MM.1S (cell line): ENCODE data around the gene SRM.

Experiments
- DNase-seq: peaks from one replicate; pipeline ENCODE4 v3.0.0-alpha.2; 2015
- H2AFZ ChIP-seq: fragments of 300-600 bp; sonication (generic); 2 replicates; pipeline ENCODE4 v1.6.0; 2016; ENCODE audit warnings: antibody characterized with exemption, low read length
- H3F3A ChIP-seq: fragments of 300-600 bp; sonication (generic); 2 replicates; pipeline ENCODE4 v1.6.1; 2016; ENCODE audit warnings: mild to moderate bottlenecking, antibody characterized with exemption, low read length, moderate library complexity, mixed read lengths; ENCODE audit not compliant: insufficient read depth
- H3K27ac ChIP-seq: fragments of 300-600 bp; sonication (generic); 2 replicates; pipeline ENCODE4 v1.5.1; 2016; ENCODE audit warnings: mild to moderate bottlenecking, low read length
- H3K27me3 ChIP-seq: fragments of 300-600 bp; sonication (generic); replicated peaks from 2 replicates; pipeline ENCODE4 v1.6.0; 2016; ENCODE audit warnings: low read length; ENCODE audit not compliant: insufficient read depth
- H3K36me3 ChIP-seq: fragments of 300-600 bp; sonication (generic); replicated peaks from 2 replicates; pipeline ENCODE4 v1.6.1; 2016; ENCODE audit warnings: mild to moderate bottlenecking, low read length, mixed read lengths; ENCODE audit not compliant: insufficient read depth
- H3K4me1 ChIP-seq: fragments of 300-600 bp; sonication (generic); 2 replicates; pipeline ENCODE4 v1.6.1; 2016; ENCODE audit warnings: low read length, mixed read lengths
- H3K4me2 ChIP-seq: fragments of 300-600 bp; sonication (generic); 2 replicates; pipeline ENCODE4 v1.6.0; 2016; ENCODE audit warnings: low read depth, low read length
- H3K4me3 ChIP-seq: fragments of 300-600 bp; sonication (generic); 2 replicates; pipeline ENCODE4 v1.5.1; 2016; ENCODE audit warnings: low read length, mixed read lengths
- H3K79me2 ChIP-seq: fragments of 300-600 bp; sonication (generic); 2 replicates; pipeline ENCODE4 v1.6.1; 2016; ENCODE audit warnings: mixed run types, low read length, mixed read lengths
- H3K9ac ChIP-seq: fragments of 300-600 bp; sonication (generic); 2 replicates; pipeline ENCODE4 v1.6.1; 2016; ENCODE audit warnings: low read length, mixed read lengths
- H3K9me2 ChIP-seq: fragments of 300-600 bp; sonication (generic); replicated peaks from 2 replicates; pipeline ENCODE4 v1.6.1; 2016; ENCODE audit warnings: mild to moderate bottlenecking, low read length, mixed read lengths; ENCODE audit not compliant: insufficient read depth
- H3K9me3 ChIP-seq: fragments of 300-600 bp; sonication (generic); replicated peaks from 2 replicates; pipeline ENCODE4 v1.6.1; 2016; ENCODE audit warnings: mild to moderate bottlenecking, low read length, mixed read lengths; ENCODE audit not compliant: insufficient read depth
- H4K20me1 ChIP-seq: fragments of 300-600 bp; sonication (generic); 2 replicates; pipeline ENCODE4 v1.6.1; 2016; ENCODE audit warnings: mild to moderate bottlenecking, low read length, moderate library complexity, mixed read lengths; ENCODE audit not compliant: insufficient read depth
- EZH2 ChIP-seq: fragments of 300-600 bp; sonication (generic); optimal IDR thresholded peaks from 2 replicates; pipeline ENCODE3; 2017; ENCODE audit warnings: low read depth, mild to moderate bottlenecking, antibody characterized with exemption, low read length, mixed read lengths
- EZH2phosphoT487 ChIP-seq: fragments of 300-600 bp; sonication (generic); IDR thresholded peaks from 2 replicates; pipeline ENCODE4 v1.6.1; 2018; ENCODE audit warnings: antibody characterized with exemption, low read length
- TF ChIP-seq, protein P1 (sequence below): fragments of 300-600 bp; sonication (generic); IDR thresholded peaks from 2 replicates; pipeline ENCODE4 v1.5.1; 2016; ENCODE audit warnings: antibody characterized with exemption, low read length, mixed read lengths

The SRM gene

DNA sequence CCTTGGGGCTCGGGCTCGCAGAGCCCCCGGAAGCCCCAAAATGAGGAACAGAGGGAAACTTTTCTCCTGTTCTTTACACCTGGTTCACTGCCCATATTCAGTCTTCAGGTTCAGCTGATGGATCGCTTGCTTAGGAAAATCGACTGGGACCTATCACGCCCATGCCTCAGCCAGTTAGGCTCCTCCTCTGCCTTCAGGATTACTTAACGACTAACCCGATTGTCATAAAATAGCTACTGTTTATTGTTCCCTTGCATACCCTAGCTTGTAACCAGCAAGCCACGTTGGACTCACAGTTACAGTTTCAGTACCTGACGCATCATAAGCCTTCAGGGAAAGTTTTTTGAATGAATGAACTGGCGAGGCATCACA lies 46.7 kb downstream of the SRM start:
- DNase-seq: peak; percentile 26
- Histone ChIP-seq H3K36me3 (peaks cover 22% of the 10 kb centered on the region; the same call in 1 of the 2 replicates), H3K27me3 (no peaks in the 10 kb centered on the region), H3K4me1 (peaks cover 8% of the 10 kb centered on the region; the same call in 1 of the 2 replicates), H3F3A (0 out of 2 replicates have a peak, but pooled peaks cover 2% of the 10 kb centered on the region), H3K9me2 (no peaks in the 10 kb centered on the region), H3K9ac (peak overlapping the region; percentile 99), H3K79me2 (peaks cover 50% of the 10 kb centered on the region), H3K27ac (peak overlapping the region; percentile 84; the same call in 1 of the 2 replicates), H4K20me1 (peaks cover 28% of the 10 kb centered on the region), H3K9me3 (no peaks in the 10 kb centered on the region), H2AFZ (no peak overlapping the region), H3K4me2 (peak overlapping the region; percentile 95), H3K4me3 (peak overlapping the region; percentile 99)
- TF ChIP-seq, protein P1, sequence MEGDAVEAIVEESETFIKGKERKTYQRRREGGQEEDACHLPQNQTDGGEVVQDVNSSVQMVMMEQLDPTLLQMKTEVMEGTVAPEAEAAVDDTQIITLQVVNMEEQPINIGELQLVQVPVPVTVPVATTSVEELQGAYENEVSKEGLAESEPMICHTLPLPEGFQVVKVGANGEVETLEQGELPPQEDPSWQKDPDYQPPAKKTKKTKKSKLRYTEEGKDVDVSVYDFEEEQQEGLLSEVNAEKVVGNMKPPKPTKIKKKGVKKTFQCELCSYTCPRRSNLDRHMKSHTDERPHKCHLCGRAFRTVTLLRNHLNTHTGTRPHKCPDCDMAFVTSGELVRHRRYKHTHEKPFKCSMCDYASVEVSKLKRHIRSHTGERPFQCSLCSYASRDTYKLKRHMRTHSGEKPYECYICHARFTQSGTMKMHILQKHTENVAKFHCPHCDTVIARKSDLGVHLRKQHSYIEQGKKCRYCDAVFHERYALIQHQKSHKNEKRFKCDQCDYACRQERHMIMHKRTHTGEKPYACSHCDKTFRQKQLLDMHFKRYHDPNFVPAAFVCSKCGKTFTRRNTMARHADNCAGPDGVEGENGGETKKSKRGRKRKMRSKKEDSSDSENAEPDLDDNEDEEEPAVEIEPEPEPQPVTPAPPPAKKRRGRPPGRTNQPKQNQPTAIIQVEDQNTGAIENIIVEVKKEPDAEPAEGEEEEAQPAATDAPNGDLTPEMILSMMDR: no peak
- no peak for TF ChIP-seq EZH2phosphoT487
- no peak for TF ChIP-seq EZH2

DNA sequence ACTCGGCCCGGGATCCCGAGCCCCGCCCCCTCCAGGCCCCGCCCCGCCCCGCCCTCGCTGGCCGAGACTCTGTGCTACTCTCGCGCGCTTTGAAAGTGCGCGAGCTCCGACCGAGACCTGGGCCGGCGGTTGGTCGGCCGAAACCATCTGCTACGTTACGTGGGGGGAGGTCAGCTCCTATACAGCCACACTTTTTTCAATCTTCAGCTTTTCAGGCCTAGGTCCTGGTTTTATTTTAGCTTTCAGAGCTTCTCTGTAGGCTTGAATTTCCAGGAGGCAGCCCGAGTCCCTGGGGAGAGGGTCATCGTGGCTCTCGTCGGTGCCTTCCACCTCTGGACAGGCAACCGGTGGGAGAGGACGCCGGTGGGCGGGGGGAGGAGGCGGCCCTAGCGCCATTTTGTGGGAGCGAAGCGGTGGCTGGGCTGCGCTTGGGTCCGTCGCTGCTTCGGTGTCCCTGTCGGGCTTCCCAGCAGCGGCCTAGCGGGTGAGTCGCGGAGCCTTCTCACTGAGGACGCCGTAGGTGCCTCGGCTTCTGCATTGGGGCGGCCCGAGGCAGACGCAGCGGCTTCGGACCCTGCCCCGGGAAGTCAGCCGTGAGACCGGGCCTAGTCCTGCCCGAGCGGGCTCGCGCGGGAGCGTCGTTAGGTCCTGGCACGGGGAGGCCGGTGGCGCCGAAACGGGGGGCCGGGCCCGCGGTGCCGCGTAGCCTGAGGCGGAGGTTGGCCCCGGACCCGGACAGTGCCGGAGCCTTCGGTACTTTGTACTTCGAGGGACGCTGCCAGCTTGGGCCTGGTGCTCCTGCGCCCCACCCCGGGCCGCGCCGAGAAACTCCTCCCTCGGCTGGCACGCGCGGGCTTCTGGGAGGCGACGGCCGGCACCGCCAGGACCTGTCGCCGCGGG lies 47.3 kb downstream of the SRM start, which contains the start of gene TARDBP:
Gene TARDBP, plus strand, starts transcription at position 395 of the 900 bp plus-strand sequence. CDS start 1,074 bp downstream, outside the sequence.
- Histone ChIP-seq H3K4me3 (peak within 1 kb of the TSS; percentile 99), H4K20me1 (peaks cover 28% of the 10 kb centered on the region), H3K27ac (peak within 1 kb of the TSS; percentile 84), H3K27me3 (no peaks in the 10 kb centered on the region), H3K4me1 (peaks cover 8% of the 10 kb centered on the region; the same call in 1 of the 2 replicates), H3K4me2 (peak within 1 kb of the TSS; percentile 95), H3K9me3 (no peaks in the 10 kb centered on the region), H3K9me2 (no peaks in the 10 kb centered on the region), H2AFZ (peak within 1 kb of the TSS; percentile 96), H3K36me3 (peaks cover 22% of the 10 kb centered on the region; the same call in 1 of the 2 replicates), H3F3A (0 out of 2 replicates have a peak, but pooled peaks cover 2% of the 10 kb centered on the region), H3K79me2 (peaks cover 48% of the 10 kb centered on the region), H3K9ac (peak within 1 kb of the TSS; percentile 99)
- TF ChIP-seq, protein P1: no peak
- DNase-seq: peak; percentile 92
